Muscle layer of colon (tissue), 2 donors: ENCODE measurements around the gene ALDH1B1.

Experiments used
- H3K27ac ChIP-seq: one replicate; pipeline ENCODE4 v1.7.0; 2013; ENCODE audit warnings: low read depth, mild to moderate bottlenecking, low read length, moderate library complexity
- H3K27me3 ChIP-seq, 2 donors: one replicate each; pipeline ENCODE4 v1.7.0; 2013; ENCODE audit warnings: low read length in 2 of 2, mild to moderate bottlenecking in 2 of 2; ENCODE audit not compliant: insufficient read depth in 2 of 2, control insufficient read depth in 1 of 2
- H3K36me3 ChIP-seq: one replicate; pipeline ENCODE4 v1.7.0; 2013; ENCODE audit warnings: mild to moderate bottlenecking, low read length; ENCODE audit not compliant: insufficient read depth
- H3K4me1 ChIP-seq: one replicate; pipeline ENCODE4 v1.7.0; 2013; ENCODE audit warnings: mild to moderate bottlenecking, low read length; ENCODE audit not compliant: insufficient read depth
- H3K4me3 ChIP-seq, 2 donors: one replicate each; pipeline ENCODE4 v1.7.0; 2013; ENCODE audit warnings: low read length in 2 of 2, low read depth in 1 of 2, mild to moderate bottlenecking in 1 of 2, moderate library complexity in 1 of 2
- H3K9ac ChIP-seq: one replicate; pipeline ENCODE4 v1.7.0; 2013; ENCODE audit warnings: low read length
- H3K9me3 ChIP-seq: one replicate; pipeline ENCODE4 v1.7.0; 2013; ENCODE audit warnings: mild to moderate bottlenecking, low read length
- donor health status: abdominal sarcoma.
- donor health status: Adenocarcinoma of cecum.

Gene ALDH1B1

DNA sequence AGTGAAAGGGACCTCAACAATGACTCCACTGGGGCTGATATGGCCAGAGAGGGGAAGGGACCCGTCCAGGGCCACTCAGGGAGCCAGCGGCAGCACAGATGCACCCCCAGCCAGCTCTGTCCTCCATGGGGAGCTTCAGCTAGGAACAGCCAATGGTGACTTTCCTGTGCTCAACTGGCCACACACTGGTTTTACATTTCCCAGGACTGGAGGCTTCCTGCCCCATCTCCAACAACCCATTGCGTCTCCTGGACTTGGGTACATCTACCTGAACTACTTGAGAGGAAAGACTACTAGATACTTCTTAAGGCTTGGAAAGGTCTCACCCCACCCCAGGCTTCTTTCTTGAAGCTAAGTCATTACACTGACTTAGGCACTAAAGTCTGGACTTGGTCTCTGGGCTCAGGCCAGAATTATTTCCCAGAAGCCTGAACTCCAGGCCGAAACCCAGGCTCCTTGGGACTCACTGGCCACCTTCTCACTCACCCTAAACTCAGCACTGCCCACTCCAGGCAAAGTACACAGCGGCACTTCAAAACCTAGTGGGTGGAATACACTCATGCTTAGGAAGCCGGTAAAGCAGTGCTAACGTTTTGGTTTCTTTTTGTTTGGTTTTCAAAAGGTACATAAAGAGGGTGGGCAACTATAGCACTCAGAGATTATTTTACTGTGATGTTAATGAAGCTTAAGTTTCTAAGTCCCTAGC is 30.2 kb downstream of the ALDH1B1 start:
- Histone ChIP-seq H3K9me3 (no peaks in the 10 kb centered on the region), H3K27ac (no peak overlapping the region), H3K9ac (no peak overlapping the region), H3K4me1 (no peaks in the 10 kb centered on the region), H3K36me3 (no peaks in the 10 kb centered on the region), H3K4me3 (no peak overlapping the region), H3K27me3 (peaks cover 26 to 44% of the 10 kb centered on the region in 2 donors)

- H3K27me3 ChIP-seq: peaks cover 26 to 44% of the 10 kb centered on the region in 2 donors
- H3K9ac ChIP-seq: no peak overlapping the region
- H3K27ac ChIP-seq: no peak overlapping the region
- no peak overlapping the region for H3K4me3 ChIP-seq
- H3K36me3 ChIP-seq: no peaks in the 10 kb centered on the region
- no peaks in the 10 kb centered on the region for H3K9me3 ChIP-seq
- no peaks in the 10 kb centered on the region for H3K4me1 ChIP-seq
Measured at GRCh38 chr9:38423273-38423972, 30.9 kb downstream of the ALDH1B1 start.

DNA sequence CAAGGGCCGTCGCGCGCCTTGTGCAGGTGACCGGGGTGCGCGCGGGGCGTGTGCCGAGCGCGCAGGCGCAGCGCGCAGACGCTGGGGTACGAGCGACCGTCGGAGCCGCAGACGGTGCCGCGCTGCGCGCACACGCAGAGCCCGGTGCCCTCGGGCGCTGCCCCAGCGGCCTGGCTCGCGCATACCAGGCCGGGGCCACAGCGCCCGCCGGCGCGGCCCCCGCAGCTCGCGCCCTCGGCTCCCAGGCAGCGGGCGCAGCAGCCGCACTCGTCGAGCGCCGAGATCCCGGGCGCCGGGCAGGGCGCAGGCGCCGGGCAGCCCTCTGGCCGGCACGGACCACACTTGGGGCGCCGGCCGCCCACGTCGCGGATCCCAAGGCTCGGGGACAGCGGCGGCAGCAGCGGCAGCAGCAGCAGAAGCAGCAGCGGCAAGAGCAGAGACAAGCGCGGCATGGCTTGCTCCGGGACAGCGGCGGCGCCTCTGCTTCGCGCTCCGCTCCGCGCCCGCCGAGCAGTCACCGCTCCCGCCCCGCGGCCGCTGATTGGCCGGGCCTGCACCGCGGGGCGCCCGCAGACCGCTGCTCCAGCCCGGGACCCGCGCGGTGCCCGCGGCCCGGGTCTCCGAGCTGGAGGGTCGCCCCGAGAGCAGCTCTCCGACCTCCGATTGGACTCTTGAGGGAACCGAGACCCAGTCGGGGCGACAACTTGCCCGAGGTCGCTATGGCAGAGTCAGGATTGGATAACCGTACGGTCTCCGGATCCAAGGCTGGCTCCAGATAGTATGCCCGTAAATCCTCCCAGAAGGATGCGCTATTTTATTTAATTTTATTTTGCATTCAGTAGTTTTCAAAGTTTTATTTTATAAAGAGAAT is 31.7 kb downstream of the ALDH1B1 start, which contains the start of gene IGFBPL1:
IGFBPL1 (minus strand) TSS at position 482 of the 871 bp plus-strand sequence; CDS start at position 452, 30 bp downstream.
- Histone ChIP-seq H3K27me3 (peaks cover 26 to 44% of the 10 kb centered on the region in 2 donors), H3K36me3 (no peaks in the 10 kb centered on the region), H3K9me3 (no peaks in the 10 kb centered on the region), H3K4me3 (peak within 1 kb of the TSS in 1 of 2 donors; percentile 45), H3K4me1 (no peaks in the 10 kb centered on the region), H3K9ac (no peak within 1 kb of the TSS), H3K27ac (no peak within 1 kb of the TSS)

- H3K9me3 ChIP-seq: no peaks in the 10 kb centered on the region
- H3K4me1 ChIP-seq: no peaks in the 10 kb centered on the region
- no peak overlapping the region for H3K4me3 ChIP-seq
- H3K27ac ChIP-seq: no peak overlapping the region
- peaks cover 26 to 44% of the 10 kb centered on the region in 2 donors for H3K27me3 ChIP-seq
- no peaks in the 10 kb centered on the region for H3K36me3 ChIP-seq
- no peak overlapping the region for H3K9ac ChIP-seq
Measured at GRCh38 chr9:38424918-38425317, 32.4 kb downstream of the ALDH1B1 start.

GRCh38 chr9:38428062-38428461 is 35.6 kb downstream of the ALDH1B1 start:
- Histone ChIP-seq H3K9ac (no peak overlapping the region), H3K27ac (no peak overlapping the region), H3K27me3 (peaks cover 17 to 29% of the 10 kb centered on the region in 2 donors), H3K4me1 (no peaks in the 10 kb centered on the region), H3K36me3 (no peaks in the 10 kb centered on the region), H3K4me3 (no peak overlapping the region), H3K9me3 (no peaks in the 10 kb centered on the region)

DNA sequence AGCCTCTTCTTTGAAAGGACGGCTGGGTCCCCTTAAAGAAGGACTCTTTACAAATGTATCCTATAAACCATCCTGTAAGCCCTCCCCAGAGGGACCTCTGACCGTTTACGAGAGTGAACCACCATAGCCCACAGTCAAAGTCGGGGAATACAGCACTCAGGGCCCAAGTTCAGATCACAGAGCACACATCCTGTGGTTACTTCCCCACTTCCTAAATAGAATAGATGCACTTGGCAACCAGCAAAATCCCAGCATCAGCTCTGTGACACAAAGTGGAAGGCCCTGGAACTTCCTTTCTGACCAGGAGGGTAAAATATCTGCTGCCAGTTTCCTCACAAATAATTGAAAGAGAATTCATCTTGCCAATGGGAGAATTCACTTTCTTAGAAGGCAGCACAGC is 38.6 kb downstream of the ALDH1B1 start:
- no peak overlapping the region for H3K27ac ChIP-seq
- no peak overlapping the region for H3K9ac ChIP-seq
- no peaks in the 10 kb centered on the region for H3K36me3 ChIP-seq
- no peak overlapping the region for H3K4me3 ChIP-seq
- no peaks in the 10 kb centered on the region for H3K9me3 ChIP-seq
- peaks cover 0 to 9% of the 10 kb centered on the region in 2 donors for H3K27me3 ChIP-seq
- H3K4me1 ChIP-seq: no peaks in the 10 kb centered on the region

DNA sequence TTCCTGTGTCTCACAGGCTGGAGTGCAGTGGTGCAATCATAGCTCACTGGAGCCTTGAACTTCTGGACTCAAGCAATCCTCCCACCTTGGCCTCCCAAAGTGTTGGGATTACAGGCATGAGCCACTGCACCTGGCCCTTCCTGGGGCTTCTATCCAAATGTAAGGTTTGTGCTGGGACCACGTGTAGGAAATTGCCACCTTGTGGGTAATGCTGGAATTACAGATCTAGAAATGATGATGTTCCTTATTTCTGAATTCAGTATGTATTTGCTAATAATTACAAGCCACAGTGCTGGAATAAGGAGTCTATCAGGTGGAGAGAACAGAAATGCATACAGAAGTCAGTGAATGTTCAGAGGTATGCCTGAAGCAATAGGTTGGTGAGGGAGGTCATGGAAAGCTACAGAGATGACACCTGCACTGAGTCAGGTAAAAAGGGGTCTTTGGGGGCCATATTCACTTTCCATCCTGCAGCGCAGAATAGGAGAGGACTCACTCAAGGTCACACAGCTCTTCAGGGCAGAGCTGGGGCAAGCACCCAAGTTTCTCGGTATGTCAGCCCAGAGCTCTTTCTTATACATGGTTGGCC is 40.5 kb downstream of the ALDH1B1 start:
- Histone ChIP-seq H3K4me1 (no peaks in the 10 kb centered on the region), H3K36me3 (no peaks in the 10 kb centered on the region), H3K9me3 (no peaks in the 10 kb centered on the region), H3K4me3 (no peak overlapping the region), H3K27me3 (no peaks in the 10 kb centered on the region), H3K9ac (no peak overlapping the region), H3K27ac (no peak overlapping the region)

- Histone ChIP-seq H3K27me3 (no peaks in the 10 kb centered on the region), H3K9me3 (no peaks in the 10 kb centered on the region), H3K4me3 (no peak overlapping the region), H3K36me3 (no peaks in the 10 kb centered on the region), H3K4me1 (no peaks in the 10 kb centered on the region), H3K9ac (no peak overlapping the region), H3K27ac (no peak overlapping the region)
Measured at GRCh38 chr9:38434365-38434764, 41.9 kb downstream of the ALDH1B1 start.

DNA sequence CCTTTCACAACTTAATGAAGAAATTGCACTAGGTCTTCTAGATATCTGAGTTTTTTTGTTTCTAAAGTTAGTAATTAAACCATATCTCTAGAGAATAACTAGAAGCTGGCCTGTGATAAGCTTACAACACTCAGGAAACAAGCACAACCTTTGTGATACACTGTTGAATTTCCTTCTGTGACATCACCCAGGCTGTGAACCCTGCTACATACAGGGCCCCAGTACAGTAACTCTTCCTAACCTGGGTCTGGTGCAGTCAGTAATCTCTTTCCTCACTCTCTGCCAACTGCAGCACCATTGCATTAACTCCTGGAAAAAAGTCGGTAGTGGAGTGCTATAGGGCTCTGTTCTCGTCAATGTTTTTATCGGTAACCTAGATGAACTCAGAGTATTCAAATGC is 42.4 kb downstream of the ALDH1B1 start:
- Histone ChIP-seq H3K9ac (no peak overlapping the region), H3K36me3 (no peaks in the 10 kb centered on the region), H3K4me3 (no peak overlapping the region), H3K27ac (no peak overlapping the region), H3K4me1 (no peaks in the 10 kb centered on the region), H3K9me3 (no peaks in the 10 kb centered on the region), H3K27me3 (no peaks in the 10 kb centered on the region)

DNA sequence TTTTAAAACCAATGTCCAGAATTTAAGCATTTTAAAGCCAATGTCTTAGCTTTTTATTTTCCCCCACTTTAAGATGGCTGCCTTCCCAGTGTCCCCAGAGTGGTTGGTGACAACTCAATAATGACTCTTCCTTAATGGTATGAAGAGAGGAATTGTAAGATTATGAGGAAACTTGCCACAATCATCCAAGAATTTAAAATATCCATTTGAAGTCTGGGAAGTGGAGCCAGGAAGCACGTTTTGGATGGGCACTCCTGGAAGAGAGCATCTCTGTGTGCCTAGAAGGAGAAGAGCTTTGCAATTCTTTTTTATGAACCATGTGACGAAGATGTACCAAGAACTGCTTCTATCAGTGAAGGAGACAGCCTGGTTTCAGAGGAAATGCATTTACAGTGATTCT is 43.0 kb downstream of the ALDH1B1 start:
- H3K4me1 ChIP-seq: no peaks in the 10 kb centered on the region
- H3K9me3 ChIP-seq: no peaks in the 10 kb centered on the region
- no peak overlapping the region for H3K4me3 ChIP-seq
- no peak overlapping the region for H3K27ac ChIP-seq
- no peaks in the 10 kb centered on the region for H3K27me3 ChIP-seq
- no peaks in the 10 kb centered on the region for H3K36me3 ChIP-seq
- no peak overlapping the region for H3K9ac ChIP-seq

GRCh38 chr9:38436708-38437107 is 44.2 kb downstream of the ALDH1B1 start:
- Histone ChIP-seq H3K27me3 (no peaks in the 10 kb centered on the region), H3K36me3 (no peaks in the 10 kb centered on the region), H3K9ac (no peak overlapping the region), H3K9me3 (no peaks in the 10 kb centered on the region), H3K4me1 (no peaks in the 10 kb centered on the region), H3K27ac (no peak overlapping the region), H3K4me3 (no peak overlapping the region)
